ENCODE results near the gene RAB37. TPM values are rescaled to one million over a fixed set of nuclear protein-coding genes. Genes with fewer than 3 reads are reported as not detected.

The RAB37 gene
- total and polyA plus RNA-seq, 4 experiments from 2014 or later, result 23.2 to 52.3 (median 36.8) TPM

DNA sequence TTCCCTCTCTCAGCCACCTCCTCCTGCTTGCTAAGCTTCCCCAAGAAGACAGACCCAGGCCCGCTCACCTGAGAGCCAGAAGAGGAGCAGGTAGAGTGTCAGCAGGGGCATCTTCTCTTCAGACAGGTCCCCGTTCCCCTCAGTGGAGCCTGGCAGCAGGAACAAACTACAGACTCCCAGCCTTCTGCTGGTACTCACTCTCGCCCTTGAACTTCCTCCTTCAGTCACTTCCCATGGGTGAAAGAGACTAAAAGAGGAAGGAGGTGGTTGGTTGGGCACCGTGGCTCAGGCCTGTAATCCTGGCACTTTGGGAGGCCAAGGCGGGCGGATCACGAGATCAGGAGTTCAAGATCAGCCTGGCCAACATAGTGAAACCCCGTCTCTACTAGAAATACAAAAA lies 24.3 kb upstream of the RAB37 start, which contains the start of gene CD300LF:
TSS of gene CD300LF (minus strand) at position 168 of the 400 bp plus-strand sequence. CDS start at position 111, 57 bp downstream.
- no peaks in the 10 kb centered on the region for H3K36me3 ChIP-seq (ENCODE audit: insufficient read depth, low read length)
- POLR2A ChIA-PET (ENCODE audit: partially characterized antibody), result no interaction called here
- no peaks in the 10 kb centered on the region for H3K9me3 Mint-ChIP-seq
- H3K36me3 Mint-ChIP-seq, result no peaks in the 10 kb centered on the region
- no peaks in the 10 kb centered on the region for H3K27me3 ChIP-seq (ENCODE audit: insufficient read depth, low read length)
- no peak within 1 kb of the TSS for H3K27ac ChIP-seq (ENCODE audit: low read depth, low read length)
- peaks cover 0 to 8% (median 6%) of the 10 kb centered on the region in 4 donors for H3K4me1 Mint-ChIP-seq
- CTCF ChIA-PET (ENCODE audit: partially characterized antibody), result no interaction called here
- no peak within 1 kb of the TSS for H3K4me3 Mint-ChIP-seq
- H3K9me3 ChIP-seq (ENCODE audit: control insufficient read depth in 1 of 2, low read length in 2 of 2), result no peaks in the 10 kb centered on the region
- no peak within 1 kb of the TSS for H3K4me3 ChIP-seq (ENCODE audit: low read length in 2 of 2)
- intact Hi-C loops (cut with micrococcal nuclease), result no loop called here
- peaks cover 4 to 6% of the 10 kb centered on the region in 2 donors for H3K27me3 Mint-ChIP-seq
- H3K4me1 ChIP-seq (ENCODE audit: insufficient read depth, low read length), result peaks cover 6% of the 10 kb centered on the region
- H3K27ac Mint-ChIP-seq, result no peak within 1 kb of the TSS
- no peak for DNase-seq

DNA sequence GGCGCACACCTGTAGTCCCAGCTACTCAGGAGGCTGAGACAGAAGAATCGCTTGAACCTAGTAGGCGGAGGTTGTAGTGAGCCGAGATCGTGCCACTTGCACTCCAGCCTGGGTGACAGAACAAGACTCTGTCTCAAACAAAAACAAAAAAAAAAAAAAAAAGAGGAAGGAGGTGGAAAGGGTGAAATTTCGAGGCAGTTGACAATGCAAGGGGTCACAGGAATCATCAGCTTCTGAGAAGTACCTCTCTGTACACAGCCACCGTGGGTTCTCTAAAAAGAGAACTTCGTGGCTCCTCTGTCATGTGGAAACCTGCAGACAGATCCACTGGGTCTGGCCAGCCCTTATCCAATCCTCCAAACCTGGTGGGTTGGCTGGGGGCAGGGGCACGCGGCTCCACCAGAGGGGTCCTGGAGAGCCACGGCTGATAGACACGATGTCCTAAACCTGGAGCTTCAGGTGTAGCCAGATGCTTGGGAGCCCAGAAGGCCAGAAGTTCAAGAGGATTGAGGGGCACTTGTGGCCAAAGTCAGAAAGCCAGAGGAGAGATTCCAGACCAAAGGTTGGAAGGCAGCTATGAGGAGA lies 23.8 kb upstream of the RAB37 start:
- Mint-ChIP-seq H3K4me3 (no peak overlapping the region), H3K36me3 (no peaks in the 10 kb centered on the region), H3K27ac (no peak overlapping the region), H3K27me3 (peaks cover 4 to 6% of the 10 kb centered on the region in 2 donors), H3K4me1 (peaks cover 0 to 8% (median 6%) of the 10 kb centered on the region in 4 donors), H3K9me3 (no peaks in the 10 kb centered on the region)
- Histone ChIP-seq H3K4me3 (ENCODE audit: low read length in 2 of 2) (no peak overlapping the region), H3K36me3 (ENCODE audit: insufficient read depth, low read length) (no peaks in the 10 kb centered on the region), H3K9me3 (ENCODE audit: control insufficient read depth in 1 of 2, low read length in 2 of 2) (no peaks in the 10 kb centered on the region), H3K27ac (ENCODE audit: low read depth, low read length) (no peak overlapping the region), H3K4me1 (ENCODE audit: insufficient read depth, low read length) (peaks cover 6% of the 10 kb centered on the region), H3K27me3 (ENCODE audit: insufficient read depth, low read length) (no peaks in the 10 kb centered on the region)
- ChIA-PET POLR2A (ENCODE audit: partially characterized antibody) (no interaction called here), CTCF (ENCODE audit: partially characterized antibody) (interaction anchor here (1.6 to 2.1 kb wide), 2 partner anchors 11 to 78 kb away, joined by 3 to 6 read pairs; no protein-coding TSS in a partner anchor)
- intact Hi-C loops (cut with micrococcal nuclease), result no loop called here
- no peak for DNase-seq

DNA sequence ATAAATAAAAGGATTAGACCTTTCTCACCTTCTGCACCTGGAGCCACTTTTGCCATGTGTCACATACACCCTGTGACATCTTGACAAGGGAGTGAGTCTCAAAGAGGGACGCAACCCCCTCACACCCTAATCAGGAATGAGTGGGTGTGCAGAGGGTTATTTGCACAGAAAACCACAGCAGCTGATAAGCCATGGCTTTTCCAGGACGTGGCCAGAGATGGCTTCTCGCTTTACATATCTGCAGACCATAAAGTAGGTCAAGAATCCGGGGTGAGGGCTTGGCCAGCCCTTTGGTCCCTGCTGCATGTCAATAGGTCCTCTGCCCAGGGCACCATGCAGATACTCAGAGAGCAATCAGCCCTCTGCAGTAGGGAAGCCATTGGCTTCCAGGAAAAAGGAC lies 21.9 kb upstream of the RAB37 start:
- Histone ChIP-seq H3K27ac (ENCODE audit: low read depth, low read length) (no peak overlapping the region), H3K27me3 (ENCODE audit: insufficient read depth, low read length) (no peaks in the 10 kb centered on the region), H3K36me3 (ENCODE audit: insufficient read depth, low read length) (no peaks in the 10 kb centered on the region), H3K4me1 (ENCODE audit: insufficient read depth, low read length) (peaks cover 6% of the 10 kb centered on the region), H3K4me3 (ENCODE audit: low read length in 2 of 2) (no peak overlapping the region), H3K9me3 (ENCODE audit: control insufficient read depth in 1 of 2, low read length in 2 of 2) (no peaks in the 10 kb centered on the region)
- Mint-ChIP-seq H3K9me3 (no peaks in the 10 kb centered on the region), H3K36me3 (no peaks in the 10 kb centered on the region), H3K27ac (no peak overlapping the region), H3K4me3 (no peak overlapping the region), H3K4me1 (peaks cover 0 to 8% (median 6%) of the 10 kb centered on the region in 4 donors), H3K27me3 (peaks cover 4 to 6% of the 10 kb centered on the region in 2 donors)
- POLR2A ChIA-PET (ENCODE audit: partially characterized antibody), result interaction anchor here (0.9 kb wide), 1 partner anchor 22 kb away, joined by 3 read pairs; the partner anchor contains the start of gene RAB37
- CTCF ChIA-PET (ENCODE audit: partially characterized antibody), result interaction anchor here (1.6 to 2.1 kb wide), 2 partner anchors 13 to 21 kb away, joined by 4 to 6 read pairs; partner anchors contain the start of gene RAB37
- no peak for DNase-seq
- intact Hi-C loops (cut with micrococcal nuclease), result no loop called here

DNA sequence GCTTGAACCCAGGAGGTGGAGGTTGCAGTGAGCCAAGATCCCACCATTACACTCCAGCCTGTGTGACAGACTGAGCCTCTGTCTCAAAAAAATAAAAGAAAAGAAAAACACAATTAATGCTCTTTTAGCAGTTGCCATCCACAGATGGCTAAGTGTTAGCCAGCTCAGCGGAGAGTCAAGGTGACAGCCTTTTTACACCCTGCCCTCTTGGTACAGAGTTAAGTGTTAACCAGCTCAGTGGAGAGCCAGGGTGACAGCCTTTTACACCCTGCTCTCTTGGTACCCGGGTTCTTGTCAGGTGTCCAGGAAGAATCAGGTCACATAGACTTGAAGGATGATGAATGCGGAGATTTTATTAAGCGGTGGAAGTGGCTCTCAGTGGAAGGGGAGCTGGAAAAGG lies 16.6 kb upstream of the RAB37 start:
- H3K4me1 ChIP-seq (ENCODE audit: insufficient read depth, low read length), result no peaks in the 10 kb centered on the region
- H3K27me3 Mint-ChIP-seq, result peaks cover 2 to 3% of the 10 kb centered on the region in 2 donors
- H3K4me3 Mint-ChIP-seq, result no peak overlapping the region
- H3K36me3 ChIP-seq (ENCODE audit: insufficient read depth, low read length), result no peaks in the 10 kb centered on the region
- H3K27ac Mint-ChIP-seq, result no peak overlapping the region
- no peaks in the 10 kb centered on the region for H3K9me3 ChIP-seq (ENCODE audit: control insufficient read depth in 1 of 2, low read length in 2 of 2)
- H3K27me3 ChIP-seq (ENCODE audit: insufficient read depth, low read length), result no peaks in the 10 kb centered on the region
- ChIA-PET CTCF (ENCODE audit: partially characterized antibody) (no interaction called here), POLR2A (ENCODE audit: partially characterized antibody) (interaction anchor here (0.8 kb wide), 1 partner anchor 17 kb away, joined by 3 read pairs; no protein-coding TSS in a partner anchor)
- intact Hi-C loops (cut with micrococcal nuclease), result no loop called here
- no peak overlapping the region for H3K4me3 ChIP-seq (ENCODE audit: low read length in 2 of 2)
- no peak for DNase-seq
- H3K27ac ChIP-seq (ENCODE audit: low read depth, low read length), result no peak overlapping the region
- no peaks in the 10 kb centered on the region for H3K36me3 Mint-ChIP-seq
- peaks cover 0 to 2% (median under 1%) of the 10 kb centered on the region in 4 donors for H3K4me1 Mint-ChIP-seq
- no peaks in the 10 kb centered on the region for H3K9me3 Mint-ChIP-seq

DNA sequence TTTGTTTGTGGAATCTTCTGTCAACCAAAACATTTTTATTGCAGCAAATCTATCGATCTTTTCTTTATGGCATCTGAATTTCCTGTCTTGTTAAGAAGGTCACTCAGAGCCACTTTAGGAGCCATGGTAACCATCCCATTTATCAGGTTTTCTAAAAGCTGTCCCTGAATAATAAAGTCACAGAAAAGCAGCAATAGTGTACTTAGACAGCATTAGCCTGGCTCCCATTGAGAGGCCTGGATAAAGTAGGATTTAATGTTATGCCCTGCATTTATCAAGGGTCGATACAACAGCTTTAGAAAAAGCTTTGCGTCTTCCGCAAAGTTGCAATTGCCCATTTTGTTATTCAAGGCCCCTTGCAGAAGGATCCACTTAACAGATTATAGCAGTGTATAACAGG lies 14.3 kb upstream of the RAB37 start:
- H3K27ac Mint-ChIP-seq, result no peak overlapping the region
- Histone ChIP-seq H3K9me3 (ENCODE audit: control insufficient read depth in 1 of 2, low read length in 2 of 2) (no peaks in the 10 kb centered on the region), H3K36me3 (ENCODE audit: insufficient read depth, low read length) (no peaks in the 10 kb centered on the region), H3K27ac (ENCODE audit: low read depth, low read length) (no peak overlapping the region), H3K4me3 (ENCODE audit: low read length in 2 of 2) (no peak overlapping the region), H3K27me3 (ENCODE audit: insufficient read depth, low read length) (no peaks in the 10 kb centered on the region), H3K4me1 (ENCODE audit: insufficient read depth, low read length) (no peaks in the 10 kb centered on the region)
- POLR2A ChIA-PET (ENCODE audit: partially characterized antibody), result no interaction called here
- H3K4me3 Mint-ChIP-seq, result no peak overlapping the region
- no peaks in the 10 kb centered on the region for H3K36me3 Mint-ChIP-seq
- no peak for DNase-seq
- CTCF ChIA-PET (ENCODE audit: partially characterized antibody), result interaction anchor here (2.0 kb wide), 1 partner anchor 65 kb away, joined by 9 read pairs; no protein-coding TSS in a partner anchor
- H3K9me3 Mint-ChIP-seq, result no peaks in the 10 kb centered on the region
- H3K4me1 Mint-ChIP-seq, result peaks cover 0 to 2% (median under 1%) of the 10 kb centered on the region in 4 donors
- intact Hi-C loops (cut with micrococcal nuclease), result no loop called here
- H3K27me3 Mint-ChIP-seq, result peaks cover 0 to 3% of the 10 kb centered on the region in 2 donors

DNA sequence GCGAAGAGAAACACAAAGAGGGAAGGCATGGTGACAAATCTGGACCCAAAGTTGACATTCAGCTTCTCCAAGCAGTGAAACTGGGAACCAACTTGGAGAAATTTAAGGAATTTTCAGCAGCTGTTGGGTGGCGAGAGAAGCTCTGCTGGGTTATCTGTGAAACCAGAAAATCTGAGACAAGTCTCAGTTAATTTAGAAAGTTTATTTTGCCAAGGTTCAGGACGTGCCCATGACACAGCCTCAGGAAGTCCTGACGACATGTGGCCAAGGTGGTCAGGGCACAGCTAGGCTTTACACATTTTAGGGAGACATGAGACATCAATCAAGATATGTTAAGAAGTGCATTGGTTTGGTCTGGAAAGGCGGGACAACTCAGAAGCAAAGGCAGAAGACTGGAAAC lies 13.2 kb upstream of the RAB37 start:
- H3K4me3 ChIP-seq (ENCODE audit: low read length in 2 of 2), result no peak overlapping the region
- no peak overlapping the region for H3K4me3 Mint-ChIP-seq
- H3K9me3 ChIP-seq (ENCODE audit: control insufficient read depth in 1 of 2, low read length in 2 of 2), result no peaks in the 10 kb centered on the region
- H3K27me3 Mint-ChIP-seq, result peaks cover 0 to 3% of the 10 kb centered on the region in 2 donors
- POLR2A ChIA-PET (ENCODE audit: partially characterized antibody), result interaction anchor here (1.3 kb wide), 1 partner anchor 26 kb away, joined by 4 read pairs; no protein-coding TSS in a partner anchor
- no peak overlapping the region for H3K27ac ChIP-seq (ENCODE audit: low read depth, low read length)
- no peaks in the 10 kb centered on the region for H3K36me3 Mint-ChIP-seq
- H3K4me1 ChIP-seq (ENCODE audit: insufficient read depth, low read length), result no peaks in the 10 kb centered on the region
- no peaks in the 10 kb centered on the region for H3K27me3 ChIP-seq (ENCODE audit: insufficient read depth, low read length)
- CTCF ChIA-PET (ENCODE audit: partially characterized antibody), result interaction anchor here (4.4 kb wide), 1 partner anchor 13 kb away, joined by 27 read pairs; the partner anchor contains the start of gene RAB37
- no peaks in the 10 kb centered on the region for H3K36me3 ChIP-seq (ENCODE audit: insufficient read depth, low read length)
- H3K27ac Mint-ChIP-seq, result no peak overlapping the region
- peaks cover 0 to 2% (median under 1%) of the 10 kb centered on the region in 4 donors for H3K4me1 Mint-ChIP-seq
- intact Hi-C loops (cut with micrococcal nuclease), result no loop called here
- no peaks in the 10 kb centered on the region for H3K9me3 Mint-ChIP-seq
- no peak for DNase-seq

DNA sequence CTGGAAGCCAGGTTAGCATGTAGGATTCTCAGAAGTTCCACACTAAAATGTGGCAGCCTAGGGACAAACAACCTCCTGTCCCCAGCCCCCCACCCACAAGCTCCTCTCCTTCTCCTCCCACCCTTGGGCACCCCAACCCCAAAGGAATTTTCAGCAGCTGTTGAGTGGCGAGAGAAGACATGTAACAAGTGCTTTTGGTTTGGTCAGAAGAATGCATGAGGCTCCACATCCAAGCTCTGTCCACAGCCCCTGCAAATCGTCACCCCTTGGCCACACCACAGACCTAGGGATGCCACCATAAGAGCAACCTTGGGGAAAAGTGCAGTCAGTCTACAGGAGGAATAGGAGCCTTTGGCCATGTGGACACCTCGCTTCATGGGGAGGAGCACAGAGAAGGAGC lies 11.9 kb upstream of the RAB37 start:
- Histone ChIP-seq H3K4me3 (ENCODE audit: low read length in 2 of 2) (no peak overlapping the region), H3K27ac (ENCODE audit: low read depth, low read length) (no peak overlapping the region), H3K27me3 (ENCODE audit: insufficient read depth, low read length) (no peaks in the 10 kb centered on the region), H3K4me1 (ENCODE audit: insufficient read depth, low read length) (peaks cover 12% of the 10 kb centered on the region), H3K9me3 (ENCODE audit: control insufficient read depth in 1 of 2, low read length in 2 of 2) (no peaks in the 10 kb centered on the region), H3K36me3 (ENCODE audit: insufficient read depth, low read length) (no peaks in the 10 kb centered on the region)
- Mint-ChIP-seq H3K27me3 (peaks cover 0 to 3% of the 10 kb centered on the region in 2 donors), H3K4me1 (peaks cover 0 to 4% (median 2%) of the 10 kb centered on the region in 4 donors), H3K9me3 (no peaks in the 10 kb centered on the region), H3K27ac (no peak overlapping the region), H3K4me3 (no peak overlapping the region), H3K36me3 (no peaks in the 10 kb centered on the region)
- POLR2A ChIA-PET (ENCODE audit: partially characterized antibody), result interaction anchor here (0.6 to 1.7 kb wide), 3 partner anchors 9 to 25 kb away, joined by 3 to 5 read pairs (median 4); no protein-coding TSS in a partner anchor
- DNase-seq, result no peak
- CTCF ChIA-PET (ENCODE audit: partially characterized antibody), result interaction anchor here (1.0 to 4.4 kb wide), 3 partner anchors 12 to 68 kb away, joined by 3 to 27 read pairs (median 6); partner anchors contain the start of gene RAB37
- intact Hi-C loops (cut with micrococcal nuclease), result no loop called here

Measured in CD4-positive, alpha-beta memory T cell (primary cell).